ENCODE measurements around the gene DPF3.
A peak's percentile ranks its signal among the peaks of the same experiment; 100 is the strongest.

The DPF3 gene

DNA sequence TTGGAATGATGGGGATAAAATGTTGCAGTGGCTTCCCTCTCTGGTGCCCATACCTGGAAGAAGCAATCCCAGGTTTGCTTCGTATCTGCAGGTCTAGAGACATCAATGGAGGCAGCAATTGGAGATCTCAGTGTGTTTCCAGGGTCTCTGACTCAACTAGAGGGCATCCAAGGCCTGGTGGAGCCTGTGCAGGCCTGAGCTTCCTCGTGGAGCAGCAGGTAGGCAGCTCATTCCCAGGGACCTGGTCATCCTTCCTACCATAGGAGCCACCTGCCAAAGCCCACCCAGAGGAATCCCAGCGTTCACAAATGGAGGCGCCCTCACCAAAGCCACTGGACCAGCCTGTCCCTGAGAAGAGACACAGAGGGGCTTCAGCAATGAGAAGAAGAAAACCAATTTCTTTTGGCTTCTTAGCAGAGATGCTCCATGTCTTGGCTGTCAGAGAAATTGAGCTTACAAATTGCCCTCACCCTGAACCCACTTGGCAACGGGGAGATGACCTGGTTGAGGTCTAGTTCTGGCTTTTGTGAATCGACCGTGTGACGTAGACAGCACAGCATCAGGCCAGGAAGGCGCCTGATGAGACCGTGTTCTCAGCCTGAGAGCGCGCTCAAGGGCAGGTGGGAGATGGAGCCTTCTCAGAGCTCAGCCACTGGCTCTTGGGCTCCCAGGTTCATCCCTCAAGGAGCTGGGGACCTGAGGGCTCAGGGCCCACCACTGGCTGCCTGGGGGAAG lies 283.6 kb downstream of the DPF3 start:
- no peak overlapping the region for H3K23ac ChIP-seq (ENCODE audit: low read depth, low read length, poor library complexity)
- H4K91ac ChIP-seq (ENCODE audit: low read depth, low read length, poor library complexity): no peak overlapping the region
- no peaks in the 10 kb centered on the region for H3K79me1 ChIP-seq (ENCODE audit: low read depth, low read length)
- H4K8ac ChIP-seq (ENCODE audit: low read depth, low read length): no peak overlapping the region
- peak overlapping the region; percentile 25 for H2BK5ac ChIP-seq (ENCODE audit: low read length)
- peak overlapping the region; percentile 17 for H3K18ac ChIP-seq (ENCODE audit: low read length)
- H2BK15ac ChIP-seq (ENCODE audit: low read length): peak overlapping the region; percentile 64
- H3K36me3 ChIP-seq (replicated peaks in 1 of 2; ENCODE audit: control insufficient read depth in 2 of 2, insufficient read depth in 2 of 2, low read length in 2 of 2): no peaks in the 10 kb centered on the region
- DNase-seq (ENCODE audit: low spot score): no peak
- H3K27ac ChIP-seq (replicated peaks; ENCODE audit: low read length): no peak overlapping the region
- no peaks in the 10 kb centered on the region for H3K27me3 ChIP-seq (ENCODE audit: control insufficient read depth in 3 of 3, insufficient read depth in 3 of 3, low read depth in 1 of 3, low read length in 3 of 3)
- H2BK12ac ChIP-seq (ENCODE audit: low read length): no peak overlapping the region
- H3K9ac ChIP-seq (ENCODE audit: low read depth, low read length, poor library complexity): no peak overlapping the region
- H3K14ac ChIP-seq (ENCODE audit: low read length): no peak overlapping the region
- peak overlapping the region; percentile 77 for H2AK5ac ChIP-seq (ENCODE audit: low read depth, low read length)
- peaks cover 0 to 16% of the 10 kb centered on the region in 2 donors for H3K4me1 ChIP-seq (ENCODE audit: control insufficient read depth in 2 of 2, insufficient read depth in 1 of 2, low read depth in 1 of 2, low read length in 2 of 2)
- H2AFZ ChIP-seq (ENCODE audit: low read length): no peak overlapping the region
- no peak overlapping the region for H3K4me2 ChIP-seq (ENCODE audit: insufficient read depth, low read length, poor library complexity, severe bottlenecking)
- no peak overlapping the region for H3K4ac ChIP-seq (ENCODE audit: low read length)
- no peaks in the 10 kb centered on the region for H3K9me3 ChIP-seq (replicated peaks in 1 of 2; ENCODE audit: control insufficient read depth in 2 of 2, insufficient read depth in 1 of 2, low read depth in 1 of 2, low read length in 2 of 2)
- H3K4me3 ChIP-seq (ENCODE audit: low read length in 2 of 2): no peak overlapping the region
- no CpG with 5 or more reads among the region's 12 CpGs for WGBS, 2 donors (ENCODE audit: extremely low coverage in 2 of 2, insufficient read length in 2 of 2, insufficient replicate concordance in 1 of 2)
- peak overlapping the region; percentile 51 for H2BK120ac ChIP-seq (ENCODE audit: low read depth, low read length)

DNA sequence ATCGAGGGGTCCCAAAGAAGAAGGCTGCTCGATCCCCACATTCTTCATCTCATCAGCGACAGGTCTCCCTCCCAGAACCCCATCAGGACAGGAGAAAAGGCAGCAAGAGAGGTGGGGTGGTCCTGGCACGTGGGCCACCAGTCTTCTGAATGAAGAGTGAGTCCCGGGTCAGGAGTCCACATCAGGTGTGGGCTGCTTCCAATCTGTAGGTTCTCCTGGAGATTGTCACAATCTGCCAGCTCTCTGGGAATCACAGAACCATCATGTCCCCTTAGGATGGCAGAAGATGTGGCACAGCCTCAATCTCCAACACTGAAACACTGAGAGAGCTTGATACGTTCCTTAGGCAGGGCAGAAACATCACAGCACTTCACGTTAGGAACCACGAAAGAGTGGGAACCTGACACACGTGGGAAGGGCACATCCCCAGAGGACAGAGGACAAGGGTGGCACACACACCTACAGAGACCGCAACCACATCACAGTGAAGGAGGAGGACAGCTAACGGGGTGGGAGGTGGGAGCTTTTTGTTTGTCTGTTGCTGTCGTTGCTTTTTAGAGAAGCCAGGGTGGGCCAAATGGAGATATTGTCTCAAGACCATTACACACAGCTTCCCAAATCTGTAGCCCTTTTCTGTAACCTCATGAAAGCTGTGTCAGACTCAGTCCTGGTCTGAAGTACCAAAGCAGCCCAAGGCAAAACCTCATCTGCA lies 284.5 kb downstream of the DPF3 start:
- no peaks in the 10 kb centered on the region for H3K36me3 ChIP-seq (replicated peaks in 1 of 2; ENCODE audit: control insufficient read depth in 2 of 2, insufficient read depth in 2 of 2, low read length in 2 of 2)
- H3K4me1 ChIP-seq (ENCODE audit: control insufficient read depth in 2 of 2, insufficient read depth in 1 of 2, low read depth in 1 of 2, low read length in 2 of 2): peaks cover 0 to 14% of the 10 kb centered on the region in 2 donors
- no peaks in the 10 kb centered on the region for H3K27me3 ChIP-seq (ENCODE audit: control insufficient read depth in 3 of 3, insufficient read depth in 3 of 3, low read depth in 1 of 3, low read length in 3 of 3)
- no peak overlapping the region for H2AK5ac ChIP-seq (ENCODE audit: low read depth, low read length)
- H3K79me1 ChIP-seq (ENCODE audit: low read depth, low read length): no peaks in the 10 kb centered on the region
- no peak overlapping the region for H4K8ac ChIP-seq (ENCODE audit: low read depth, low read length)
- H3K18ac ChIP-seq (ENCODE audit: low read length): peak overlapping the region; percentile 3
- H3K23ac ChIP-seq (ENCODE audit: low read depth, low read length, poor library complexity): no peak overlapping the region
- H2AFZ ChIP-seq (ENCODE audit: low read length): no peak overlapping the region
- no peak overlapping the region for H3K27ac ChIP-seq (replicated peaks; ENCODE audit: low read length)
- H3K4me2 ChIP-seq (ENCODE audit: insufficient read depth, low read length, poor library complexity, severe bottlenecking): no peak overlapping the region
- DNase-seq (ENCODE audit: low spot score): no peak
- no peak overlapping the region for H3K4me3 ChIP-seq (ENCODE audit: low read length in 2 of 2)
- no peak overlapping the region for H3K4ac ChIP-seq (ENCODE audit: low read length)
- H2BK120ac ChIP-seq (ENCODE audit: low read depth, low read length): no peak overlapping the region
- no CpG with 5 or more reads among the region's 12 CpGs for WGBS, 2 donors (ENCODE audit: extremely low coverage in 2 of 2, insufficient read length in 2 of 2, insufficient replicate concordance in 1 of 2)
- no peak overlapping the region for H3K9ac ChIP-seq (ENCODE audit: low read depth, low read length, poor library complexity)
- no peak overlapping the region for H2BK15ac ChIP-seq (ENCODE audit: low read length)
- H4K91ac ChIP-seq (ENCODE audit: low read depth, low read length, poor library complexity): no peak overlapping the region
- H2BK12ac ChIP-seq (ENCODE audit: low read length): no peak overlapping the region
- no peaks in the 10 kb centered on the region for H3K9me3 ChIP-seq (replicated peaks in 1 of 2; ENCODE audit: control insufficient read depth in 2 of 2, insufficient read depth in 1 of 2, low read depth in 1 of 2, low read length in 2 of 2)
- H2BK5ac ChIP-seq (ENCODE audit: low read length): no peak overlapping the region
- no peak overlapping the region for H3K14ac ChIP-seq (ENCODE audit: low read length)

DNA sequence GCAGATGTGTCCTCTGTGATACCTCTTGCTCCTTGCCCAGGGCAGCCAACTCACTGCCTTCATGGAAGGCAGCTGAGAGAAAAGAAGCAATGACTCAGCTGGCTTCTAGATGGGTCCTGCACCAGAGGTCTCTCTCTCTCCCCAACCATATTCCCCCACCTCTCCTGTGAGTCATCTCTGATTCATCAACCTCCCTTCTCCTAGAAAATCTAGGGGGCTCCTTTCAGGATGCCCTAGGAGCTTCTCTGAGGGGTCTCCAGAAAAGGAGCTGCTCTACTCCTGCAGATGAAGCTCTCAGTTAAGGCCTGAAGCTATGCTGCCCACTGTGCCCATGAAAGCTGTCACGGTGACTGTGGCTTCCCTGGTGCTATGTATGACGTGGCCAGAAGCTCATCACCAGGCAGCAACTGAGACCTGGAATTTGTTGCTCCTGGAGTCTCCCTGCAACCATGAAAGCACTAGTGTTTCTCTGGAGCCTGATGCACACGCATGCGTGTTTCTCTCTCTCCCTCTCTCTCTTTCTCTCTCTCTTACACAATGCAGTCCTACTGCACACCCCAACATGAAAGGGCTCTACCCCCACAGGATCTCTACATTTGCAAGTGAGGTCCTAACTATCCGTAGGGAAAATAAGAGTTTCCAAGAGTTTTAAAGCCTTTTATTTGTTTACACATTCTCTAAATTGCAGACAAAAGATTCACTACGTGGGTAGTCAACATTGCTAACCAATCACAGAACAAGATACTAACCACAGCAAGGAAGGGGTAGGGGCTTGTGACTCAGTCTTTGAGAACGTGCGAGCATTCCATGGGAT lies 285.3 kb downstream of the DPF3 start:
- H3K9ac ChIP-seq (ENCODE audit: low read depth, low read length, poor library complexity): no peak overlapping the region
- no CpG with 5 or more reads among the region's 8 CpGs for WGBS, 2 donors (ENCODE audit: extremely low coverage in 2 of 2, insufficient read length in 2 of 2, insufficient replicate concordance in 1 of 2)
- H2BK15ac ChIP-seq (ENCODE audit: low read length): no peak overlapping the region
- DNase-seq (ENCODE audit: low spot score): no peak
- H3K27me3 ChIP-seq (ENCODE audit: control insufficient read depth in 3 of 3, insufficient read depth in 3 of 3, low read depth in 1 of 3, low read length in 3 of 3): no peaks in the 10 kb centered on the region
- H3K4me3 ChIP-seq (ENCODE audit: low read length in 2 of 2): no peak overlapping the region
- no peak overlapping the region for H3K4ac ChIP-seq (ENCODE audit: low read length)
- no peaks in the 10 kb centered on the region for H3K79me1 ChIP-seq (ENCODE audit: low read depth, low read length)
- no peak overlapping the region for H2AK5ac ChIP-seq (ENCODE audit: low read depth, low read length)
- H3K27ac ChIP-seq (replicated peaks; ENCODE audit: low read length): no peak overlapping the region
- H4K91ac ChIP-seq (ENCODE audit: low read depth, low read length, poor library complexity): no peak overlapping the region
- H3K23ac ChIP-seq (ENCODE audit: low read depth, low read length, poor library complexity): no peak overlapping the region
- no peak overlapping the region for H2BK120ac ChIP-seq (ENCODE audit: low read depth, low read length)
- H3K18ac ChIP-seq (ENCODE audit: low read length): no peak overlapping the region
- H3K4me2 ChIP-seq (ENCODE audit: insufficient read depth, low read length, poor library complexity, severe bottlenecking): no peak overlapping the region
- no peak overlapping the region for H2BK5ac ChIP-seq (ENCODE audit: low read length)
- H3K14ac ChIP-seq (ENCODE audit: low read length): no peak overlapping the region
- no peak overlapping the region for H2BK12ac ChIP-seq (ENCODE audit: low read length)
- H3K4me1 ChIP-seq (ENCODE audit: control insufficient read depth in 2 of 2, insufficient read depth in 1 of 2, low read depth in 1 of 2, low read length in 2 of 2): peaks cover 0 to 10% of the 10 kb centered on the region in 2 donors
- H3K9me3 ChIP-seq (replicated peaks in 1 of 2; ENCODE audit: control insufficient read depth in 2 of 2, insufficient read depth in 1 of 2, low read depth in 1 of 2, low read length in 2 of 2): no peaks in the 10 kb centered on the region
- H3K36me3 ChIP-seq (replicated peaks in 1 of 2; ENCODE audit: control insufficient read depth in 2 of 2, insufficient read depth in 2 of 2, low read length in 2 of 2): no peaks in the 10 kb centered on the region
- H4K8ac ChIP-seq (ENCODE audit: low read depth, low read length): no peak overlapping the region
- H2AFZ ChIP-seq (ENCODE audit: low read length): no peak overlapping the region

Measured in neuronal stem cell (in vitro differentiated cells).